HG03565 (cell line): Measurements from ENCODE around the gene RNF182.
"Not testable (repeated sequence)": the region's sequence is repeated elsewhere in the genome, so short reads cannot be mapped to it uniquely, and the experiment has no call there.

Source experiments
- ATAC-seq: cut with Tn5 transposase; IDR thresholded peaks from one replicate; pipeline ENCODE4 v1.9.1; 2021; ENCODE audit warnings: mild to moderate bottlenecking, moderate library complexity; ENCODE audit not compliant: unreplicated experiment

Gene RNF182

DNA sequence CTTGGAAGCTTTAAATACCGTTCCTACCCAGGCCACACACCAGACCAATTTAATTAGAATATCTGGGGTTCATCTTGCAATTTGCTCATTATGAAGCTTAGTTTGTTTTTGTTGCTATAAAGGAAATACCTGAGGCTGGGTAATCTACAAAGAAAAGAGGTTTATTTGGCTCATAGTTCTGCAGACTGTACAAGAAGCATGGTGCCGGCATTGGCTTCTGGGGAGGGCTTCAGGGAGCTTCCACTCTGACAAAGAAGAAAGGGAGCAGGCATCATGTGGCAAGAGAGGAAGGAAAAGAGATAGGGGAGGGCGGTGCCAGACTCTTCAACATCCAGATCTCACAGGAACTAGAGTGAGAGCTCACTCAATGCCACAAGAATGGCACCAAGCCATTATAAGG lies 73.6 kb downstream of the RNF182 start:
- ATAC-seq = no peak

- no peak for ATAC-seq
Observed at GRCh38 chr6:14000901-14001300, 76.1 kb downstream of the RNF182 start.

- no peak for ATAC-seq
Observed at GRCh38 chr6:14001329-14002012, 76.7 kb downstream of the RNF182 start.

- no peak for ATAC-seq
Observed at GRCh38 chr6:14002176-14002947, 77.6 kb downstream of the RNF182 start.

DNA sequence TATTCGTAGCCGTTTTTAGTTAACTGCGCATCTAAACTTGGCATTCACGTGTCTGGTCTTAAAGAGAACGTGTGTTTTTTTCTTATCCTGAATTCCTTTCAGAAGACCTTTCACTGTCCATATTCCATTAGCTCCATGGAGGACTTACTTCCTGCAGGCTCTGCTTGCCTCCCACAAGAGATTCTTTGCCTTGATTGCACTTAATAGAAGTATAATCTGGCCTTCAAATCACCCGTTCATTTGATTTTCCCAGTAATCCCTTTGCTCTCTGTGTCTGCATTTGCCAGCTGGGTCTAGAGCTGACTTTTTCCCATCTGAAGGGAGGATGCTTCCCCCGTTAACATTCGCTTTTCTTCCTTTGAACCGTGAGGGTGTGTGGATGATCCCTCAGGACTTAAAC lies 79.5 kb downstream of the RNF182 start:
- ATAC-seq = no peak

DNA sequence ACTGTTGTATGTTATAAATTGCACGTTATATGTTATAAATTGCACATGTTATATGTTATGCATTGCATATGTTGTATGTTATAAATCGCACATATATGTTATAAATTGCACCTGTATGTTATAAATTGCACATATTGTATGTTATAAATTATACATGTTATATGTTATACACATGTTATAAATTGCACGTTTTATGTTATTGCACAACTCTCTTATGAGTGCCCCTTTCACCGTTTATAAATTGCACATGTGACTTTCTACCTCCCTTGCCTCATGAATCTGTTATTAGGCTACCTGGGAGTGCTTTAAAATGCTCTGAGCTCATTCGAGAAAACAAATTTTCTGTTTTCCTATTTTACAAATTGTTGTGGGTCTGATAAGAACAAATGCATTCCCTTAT lies 84.1 kb downstream of the RNF182 start:
- ATAC-seq = no peak

DNA sequence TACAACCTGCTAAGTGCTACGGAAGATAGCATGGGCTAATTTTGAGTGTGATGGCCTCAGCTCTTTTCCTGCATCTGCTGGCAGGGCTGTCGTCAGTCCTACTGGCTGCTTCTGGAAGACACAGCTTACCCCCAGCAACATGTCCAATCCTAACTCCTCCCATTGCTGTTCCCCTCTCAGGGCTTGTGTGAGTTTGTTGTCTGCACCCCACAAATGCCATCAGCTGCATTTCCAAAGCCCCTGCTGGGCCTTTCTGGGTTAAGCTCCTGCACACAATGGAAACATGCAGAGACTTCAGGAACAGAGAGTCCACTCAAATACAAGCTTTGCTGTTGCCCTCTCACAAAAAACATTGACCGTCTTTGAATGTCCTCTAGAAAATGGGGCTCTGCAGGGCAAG lies 84.7 kb downstream of the RNF182 start:
- no peak for ATAC-seq

- ATAC-seq = no peak
Observed at GRCh38 chr6:14010275-14010674, 85.5 kb downstream of the RNF182 start.

GRCh38 chr6:14012313-14013030 lies 87.7 kb downstream of the RNF182 start:
- ATAC-seq = no peak

GRCh38 chr6:14015964-14016363 lies 91.2 kb downstream of the RNF182 start:
- no peak for ATAC-seq

GRCh38 chr6:14016432-14016831 lies 91.7 kb downstream of the RNF182 start:
- ATAC-seq = no peak

DNA sequence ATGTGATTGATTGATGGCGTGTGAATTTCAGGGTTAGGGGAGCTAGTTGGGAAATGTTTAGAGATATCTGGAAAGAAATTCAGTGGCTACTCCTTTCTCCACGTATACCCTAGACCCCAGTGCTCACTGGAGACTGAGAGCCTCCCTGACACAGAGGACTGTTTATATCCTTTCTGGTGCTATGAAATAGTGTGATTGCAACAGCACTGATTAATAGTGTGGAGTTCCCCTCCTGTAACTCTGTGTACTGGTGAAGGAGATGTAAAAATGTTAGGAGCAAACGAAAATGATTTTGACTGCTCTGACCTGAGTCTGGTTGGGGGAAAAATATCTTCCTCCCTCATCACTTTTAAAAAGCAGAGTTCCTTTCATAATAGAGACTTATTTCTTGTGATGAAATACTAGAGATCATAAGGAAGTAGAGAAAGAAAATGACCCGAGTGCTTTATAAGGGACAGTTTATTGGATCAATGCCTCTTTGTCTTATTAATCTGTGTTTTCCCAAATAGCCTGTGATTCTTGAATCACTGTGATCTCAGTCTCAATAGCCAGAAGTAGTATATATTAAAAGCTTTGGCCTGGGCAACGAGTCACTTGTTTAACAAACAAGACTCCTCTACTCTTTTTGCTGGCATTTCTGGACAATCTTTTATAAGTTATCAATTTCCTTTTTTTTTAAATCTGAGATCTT lies 92.3 kb downstream of the RNF182 start:
- no peak for ATAC-seq

- ATAC-seq = no peak
Observed at GRCh38 chr6:14017626-14018475, 93.1 kb downstream of the RNF182 start.

DNA sequence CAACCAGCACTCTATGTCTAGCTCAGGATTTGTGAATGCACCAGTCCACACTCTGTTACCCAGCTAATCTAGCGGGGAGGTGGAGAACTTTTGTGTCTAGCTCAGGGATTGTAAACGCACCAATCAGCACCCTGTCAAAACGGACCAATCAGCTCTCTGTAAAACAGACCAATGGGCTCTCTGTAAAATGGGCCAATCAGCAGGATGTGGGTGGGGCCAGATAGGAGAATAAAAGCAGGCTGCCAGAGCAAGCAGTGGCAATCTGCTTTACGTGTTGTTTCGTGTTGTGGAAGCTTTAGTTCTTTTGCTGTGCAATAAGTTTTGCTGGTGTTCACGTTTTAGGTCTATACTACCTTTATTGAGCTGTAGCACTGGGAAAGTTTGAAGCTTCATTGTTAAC lies 93.8 kb downstream of the RNF182 start:
- not testable (repeated sequence) for ATAC-seq

DNA sequence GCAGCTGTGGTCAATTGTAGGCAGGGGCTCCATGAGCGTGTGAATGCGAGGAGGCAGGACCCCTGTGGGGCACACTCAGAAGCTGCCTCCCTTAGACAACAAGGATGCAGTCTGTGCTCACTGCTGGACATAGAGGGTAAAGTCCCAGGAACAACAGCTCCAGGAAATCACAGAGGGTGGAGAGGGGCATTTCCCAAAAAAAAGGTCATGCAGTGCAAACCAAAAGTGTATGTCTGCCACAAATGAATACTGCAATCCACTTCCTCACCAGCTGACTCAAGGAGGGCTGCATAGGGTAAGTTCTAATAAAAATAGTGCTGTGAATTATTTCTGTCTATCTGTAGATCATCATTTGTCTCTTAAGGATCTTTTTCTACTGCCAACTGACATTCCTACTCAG lies 95.8 kb downstream of the RNF182 start:
- ATAC-seq = no peak

- ATAC-seq = no peak
Observed at GRCh38 chr6:14021449-14021848, 96.7 kb downstream of the RNF182 start.

DNA sequence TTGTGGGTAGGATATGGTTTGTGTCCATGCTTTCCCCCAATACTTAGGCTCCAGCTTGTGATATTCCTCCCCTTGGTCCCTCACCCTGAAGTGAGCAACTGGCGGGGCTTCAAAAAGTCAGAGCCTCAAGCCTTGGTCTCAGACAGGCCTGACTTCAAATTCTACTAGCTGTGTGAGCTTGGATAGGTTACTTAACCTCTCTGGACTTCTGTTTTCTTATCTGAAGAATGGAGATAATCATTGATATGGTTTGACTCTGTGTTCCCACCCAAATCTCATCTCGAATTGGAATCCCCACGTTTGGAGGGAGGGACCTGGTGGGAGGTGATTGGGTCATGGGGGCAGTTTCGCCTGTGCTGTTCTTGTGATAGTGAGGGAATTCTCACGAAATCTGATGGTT lies 97.9 kb downstream of the RNF182 start:
- no peak for ATAC-seq

DNA sequence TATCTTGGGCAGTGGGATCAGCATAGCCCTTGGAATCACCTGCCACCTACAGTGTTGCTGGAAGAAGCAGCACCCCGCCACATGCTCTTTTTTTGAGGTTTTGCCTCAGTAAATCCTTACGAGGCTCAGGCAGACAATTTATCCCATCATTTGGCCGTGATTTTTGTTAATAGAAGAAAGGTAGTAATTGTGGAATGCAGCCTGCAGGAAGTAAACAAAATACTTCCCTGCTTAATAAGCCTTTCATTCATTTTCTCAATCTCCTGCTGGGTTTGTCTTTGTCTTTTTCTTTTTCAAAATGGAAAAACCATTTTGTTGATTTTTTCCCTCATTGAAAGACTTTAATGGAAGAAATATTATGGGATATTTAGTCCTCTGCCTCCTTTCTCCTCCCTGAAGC lies 99.1 kb downstream of the RNF182 start:
- no peak for ATAC-seq

GRCh38 chr6:14025160-14025559 lies 100.4 kb downstream of the RNF182 start:
- ATAC-seq = no peak

DNA sequence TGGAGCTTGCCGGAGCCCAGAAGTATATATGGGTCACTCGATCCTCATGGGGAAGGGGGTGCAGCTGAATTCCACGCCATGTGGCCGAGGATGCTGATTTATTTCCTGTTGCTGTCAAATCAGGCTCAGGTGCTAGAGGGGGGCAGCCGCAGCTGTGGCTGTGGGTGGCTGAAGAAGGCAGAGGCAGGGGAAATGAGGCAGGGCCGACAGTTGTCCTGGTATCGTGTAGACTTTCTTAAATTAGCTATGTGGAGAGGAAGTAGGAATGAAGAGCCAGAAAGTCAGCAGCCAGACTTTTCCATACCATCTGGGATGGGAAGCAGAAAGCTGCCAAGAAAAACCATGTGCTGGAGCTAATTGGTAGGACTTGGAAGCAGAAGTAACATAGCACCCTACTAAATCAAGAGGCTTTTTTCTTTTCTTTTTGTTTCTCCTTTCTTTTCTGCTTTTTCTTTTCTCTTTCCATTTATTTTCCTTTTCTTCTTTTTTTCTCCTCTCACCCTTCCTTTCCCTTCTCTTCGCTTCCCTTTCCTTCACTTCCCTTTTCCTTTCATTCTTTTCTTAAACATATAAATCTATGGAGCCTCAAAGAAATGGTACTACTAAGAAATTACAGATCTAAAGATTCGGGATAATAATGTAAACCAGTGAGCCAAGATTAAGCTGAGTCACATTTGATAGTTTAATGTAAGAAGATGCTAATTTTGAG lies 102.2 kb downstream of the RNF182 start:
- no peak for ATAC-seq
